GM18951 (cell line): Measurements from ENCODE around the gene NAALADL2.
"Not testable (repeated sequence)": the region's sequence is repeated elsewhere in the genome, so short reads cannot be mapped to it uniquely, and the experiment has no call there.

Experiments
- POLR2A ChIP-seq: IDR thresholded peaks from 4 replicates; pipeline ENCODE4 v1.6.1; 2011; ENCODE audit warnings: mild to moderate bottlenecking; ENCODE audit not compliant: insufficient read length, insufficient read depth; ENCODE audit errors: extremely low read depth
- in situ Hi-C: fragments of 300-500 bp; cut with MboI; formaldehyde crosslinking; loops from one replicate; pipeline ENCODE4 v1.12.0; 2022; ENCODE audit warnings: low sequenced_read_pairs, mixed read lengths, inconsistent platforms; ENCODE audit not compliant: unreplicated experiment

The NAALADL2 gene

DNA sequence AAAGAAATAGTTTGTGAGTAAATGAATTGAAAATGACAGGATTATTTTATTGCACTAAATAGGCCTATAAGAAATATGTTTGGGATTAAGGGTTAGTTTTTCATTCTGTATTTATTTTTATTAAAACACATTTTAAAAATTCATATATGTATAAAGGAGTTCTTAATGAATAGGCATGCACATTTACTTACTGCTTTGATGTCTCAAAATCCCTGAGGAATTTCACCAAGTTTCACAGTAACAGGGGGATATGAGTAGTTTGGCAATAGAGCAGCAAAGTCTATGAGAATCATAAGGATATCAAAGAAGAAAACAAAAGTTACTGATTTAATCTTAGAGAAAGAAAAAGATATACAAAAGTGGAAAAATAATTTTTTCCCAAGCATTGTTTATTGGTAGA is 411.7 kb downstream of the NAALADL2 start:
- no peak for TF ChIP-seq POLR2A
- in situ Hi-C loops = no loop called here

DNA sequence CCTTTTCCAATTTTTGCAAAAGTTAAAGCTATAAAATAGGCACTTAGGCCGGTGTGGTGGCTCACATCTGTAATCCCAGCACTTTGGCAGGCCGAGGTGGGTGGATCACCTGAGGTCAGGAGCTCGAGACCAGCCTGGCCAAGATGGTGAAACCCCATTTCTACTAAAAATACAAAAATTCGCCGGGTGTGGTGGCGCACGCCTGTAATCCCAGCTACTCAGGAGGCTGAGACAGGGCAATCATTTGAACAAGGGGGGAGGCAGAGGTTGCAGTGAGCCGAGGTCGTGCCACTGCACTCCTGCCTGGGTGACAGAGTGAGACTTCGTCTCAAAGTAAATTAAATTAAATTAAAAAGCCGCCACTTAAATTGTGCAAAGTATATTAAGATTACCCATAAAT is 412.3 kb downstream of the NAALADL2 start:
- in situ Hi-C loops = not testable (repeated sequence)

DNA sequence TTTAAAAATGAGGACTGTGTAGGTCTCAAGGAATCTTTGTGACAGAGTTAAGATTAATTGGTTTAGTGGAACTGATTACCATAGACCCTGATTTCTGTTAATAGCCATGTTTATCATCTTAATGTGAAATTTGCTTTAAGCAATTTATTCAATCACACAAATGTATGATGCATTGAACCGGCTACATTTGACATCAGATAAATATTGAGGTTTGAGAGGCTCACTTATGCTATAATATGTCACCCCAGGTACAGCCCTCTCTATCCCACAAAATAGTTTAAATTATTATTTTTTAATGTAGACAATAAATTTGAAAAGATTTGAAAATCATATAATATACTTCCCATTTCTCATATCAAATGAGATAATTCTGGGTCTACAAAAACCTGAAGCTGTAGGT is 413.3 kb downstream of the NAALADL2 start:
- in situ Hi-C loops = no loop called here
- no peak for TF ChIP-seq POLR2A

DNA sequence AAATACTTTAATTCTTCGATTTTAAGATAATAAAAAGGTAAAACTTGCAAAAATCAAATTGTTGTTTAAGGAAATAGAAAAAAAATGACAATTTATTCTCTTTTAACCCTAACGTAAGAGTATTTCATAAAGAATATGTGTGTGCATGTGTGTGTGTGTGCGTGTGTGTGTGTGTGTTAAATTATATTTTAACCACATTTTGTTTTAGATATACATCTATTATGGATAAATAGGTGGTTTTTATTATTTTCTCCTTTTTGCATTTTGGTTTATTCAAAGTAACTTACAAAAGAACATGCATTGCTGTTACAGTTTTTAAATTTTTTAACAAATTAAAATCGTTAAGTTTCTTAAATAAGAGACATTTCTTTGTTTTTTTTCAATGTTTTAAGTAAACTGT is 414.4 kb downstream of the NAALADL2 start:
- in situ Hi-C loops = no loop called here
- TF ChIP-seq POLR2A = no peak

DNA sequence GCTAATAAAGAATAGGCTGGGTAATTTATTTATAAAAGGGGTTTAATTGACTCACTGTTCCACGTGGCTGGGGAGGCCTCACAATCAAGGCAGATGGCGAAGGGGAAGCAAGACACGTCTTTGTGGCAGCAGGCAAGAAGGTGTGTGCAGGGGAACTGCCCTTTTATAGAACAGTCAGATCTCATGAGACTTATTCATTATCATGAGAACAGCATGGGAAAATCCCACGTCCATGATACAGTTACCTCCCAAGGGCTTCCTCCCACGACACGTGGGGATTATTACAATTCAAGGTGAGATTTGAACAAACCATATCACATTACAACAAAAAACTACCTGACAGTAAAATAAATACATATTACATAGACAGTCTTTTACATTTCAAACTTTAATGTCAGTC is 414.9 kb downstream of the NAALADL2 start:
- TF ChIP-seq POLR2A = peak; percentile 65
- in situ Hi-C loops = no loop called here

DNA sequence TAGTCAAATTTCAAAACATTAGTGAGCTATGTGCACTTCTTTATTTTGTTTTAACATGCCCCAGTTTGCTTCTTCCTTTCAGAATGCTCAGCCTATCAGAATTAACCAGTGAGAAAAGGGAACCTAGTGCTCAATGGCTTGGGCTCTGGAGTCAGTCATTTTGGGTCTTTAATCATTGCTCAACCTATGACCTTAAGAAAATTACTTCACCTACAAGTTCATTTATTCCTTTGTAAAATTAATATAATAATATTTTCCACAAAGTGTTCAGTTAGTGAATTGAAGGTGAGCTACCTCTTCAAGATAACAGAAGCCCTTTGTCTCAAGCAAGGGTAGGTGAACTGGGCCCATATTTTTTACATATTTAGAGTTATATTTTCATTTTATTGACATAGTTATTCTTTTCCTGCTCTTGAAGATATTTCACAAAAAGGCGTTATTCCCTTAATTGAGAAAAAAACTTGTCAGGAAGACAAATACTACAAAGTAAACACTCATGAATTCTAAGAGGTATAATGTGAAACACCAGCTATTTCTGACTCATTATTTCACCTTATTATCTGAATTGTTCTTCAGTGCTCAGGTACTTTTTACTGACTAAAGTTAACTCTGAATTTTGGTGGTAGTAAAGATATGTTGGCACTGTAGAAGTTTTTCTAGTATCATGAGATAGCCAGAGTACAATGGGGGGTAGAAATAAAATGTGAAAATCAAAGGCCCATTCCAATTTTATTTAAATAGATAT is 415.5 kb downstream of the NAALADL2 start:
- in situ Hi-C loops = no loop called here
- TF ChIP-seq POLR2A = no peak

DNA sequence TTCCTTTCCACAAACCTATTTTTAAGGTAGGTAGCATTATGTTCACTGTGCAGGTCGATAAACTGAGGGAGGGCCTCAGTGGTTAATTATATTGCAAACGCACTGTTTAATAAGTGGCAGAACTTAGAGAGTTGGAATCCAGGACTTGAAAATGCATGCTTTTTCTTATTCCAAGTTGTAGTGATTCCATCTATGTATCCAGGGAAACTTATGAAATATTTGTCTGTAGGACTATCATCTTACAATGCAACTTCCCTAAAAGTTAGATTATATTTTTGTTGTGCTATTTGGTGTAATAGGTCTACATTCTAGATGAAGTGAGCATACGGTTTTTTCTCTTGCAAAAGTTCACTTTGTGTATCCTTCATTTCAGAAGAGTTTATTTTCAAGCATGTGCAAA is 419.5 kb downstream of the NAALADL2 start:
- in situ Hi-C loops = no loop called here
- no peak for TF ChIP-seq POLR2A

DNA sequence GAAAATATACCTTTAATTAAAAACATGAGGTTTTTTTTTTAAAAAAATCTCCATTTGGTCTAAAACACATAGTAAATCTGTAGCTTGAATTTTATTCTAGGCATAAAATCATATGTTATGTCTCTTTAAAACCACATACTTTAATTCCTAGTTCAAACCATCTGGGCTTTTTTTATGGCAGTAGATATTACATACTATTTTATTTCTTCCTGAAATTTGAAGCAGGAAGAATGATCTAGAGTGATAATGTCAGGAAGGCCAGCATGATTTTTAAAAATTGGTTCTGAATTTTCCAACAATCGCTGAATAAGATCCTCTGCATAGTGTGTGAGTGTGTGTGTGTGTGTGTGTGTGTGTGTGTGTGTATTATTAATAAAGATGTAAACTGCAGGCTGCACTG is 420.3 kb downstream of the NAALADL2 start:
- in situ Hi-C loops = no loop called here

DNA sequence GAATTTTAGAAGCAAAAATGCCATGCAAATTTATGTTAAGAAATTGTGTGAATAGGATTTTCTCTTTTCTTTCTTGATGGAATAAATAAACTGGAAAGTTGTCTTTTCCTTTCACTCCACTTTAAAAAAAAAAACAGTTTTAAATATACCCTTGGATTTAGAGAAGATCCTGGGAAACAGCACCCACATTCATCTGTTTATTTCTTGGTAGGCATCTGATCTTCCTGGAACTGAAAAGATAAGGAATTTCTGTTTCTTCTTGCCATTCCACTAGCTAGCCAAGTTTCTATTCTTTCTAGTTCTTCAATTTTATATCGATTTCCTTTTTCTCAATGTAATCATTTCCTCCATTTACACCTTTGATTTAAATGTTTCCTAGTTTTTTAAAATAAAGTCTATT is 420.8 kb downstream of the NAALADL2 start:
- in situ Hi-C loops = no loop called here
- no peak for TF ChIP-seq POLR2A

More for the DNA sequence above, 420.3 kb downstream of the NAALADL2 start:
- no peak for TF ChIP-seq POLR2A

DNA sequence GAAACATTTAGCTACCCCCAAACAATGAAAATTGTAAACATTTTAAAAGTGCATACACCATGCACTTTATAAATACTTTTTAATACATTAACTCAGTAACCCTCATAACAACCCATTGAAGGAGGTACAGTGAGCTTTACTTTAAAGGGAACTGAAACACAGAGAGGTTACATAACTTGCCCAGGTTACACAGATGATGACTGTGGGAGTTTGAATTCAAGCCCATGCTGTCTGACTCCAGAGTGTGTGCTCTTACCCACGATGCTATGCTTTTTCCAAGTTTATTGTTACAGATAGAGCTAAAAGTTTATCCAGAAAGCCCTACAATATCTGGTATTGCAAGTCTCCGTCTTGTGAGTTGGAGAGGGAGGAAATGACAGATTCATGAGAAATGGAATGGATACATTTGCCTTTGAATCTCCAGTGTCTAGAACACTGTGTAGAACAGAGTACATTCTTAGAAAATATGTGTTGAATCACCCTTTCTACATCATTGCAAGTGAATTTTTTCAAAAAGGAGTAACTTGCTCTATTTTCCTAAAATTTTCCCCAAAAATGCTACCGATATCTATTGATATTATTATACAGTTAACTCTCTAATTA is 428.3 kb downstream of the NAALADL2 start:
- in situ Hi-C loops = no loop called here
- no peak for TF ChIP-seq POLR2A

DNA sequence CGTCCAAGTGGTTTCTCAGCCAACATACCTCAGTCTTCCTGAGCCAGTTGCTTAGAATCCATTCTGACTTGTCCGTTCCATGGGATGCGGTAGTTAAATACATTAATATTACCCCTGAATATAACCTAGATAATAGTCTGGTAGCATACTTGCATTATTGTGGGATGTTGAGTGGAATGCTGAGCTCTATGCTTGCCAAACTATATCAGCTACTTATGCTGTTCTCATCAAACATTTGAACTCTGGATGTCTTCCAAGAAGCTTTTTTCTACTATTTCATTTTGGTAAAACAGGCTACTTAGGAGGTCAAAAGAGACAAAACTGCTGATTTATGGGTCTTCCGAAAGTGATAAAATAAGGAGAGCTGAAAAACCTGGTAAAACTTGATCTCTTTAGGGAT is 429.5 kb downstream of the NAALADL2 start:
- in situ Hi-C loops = no loop called here
- no peak for TF ChIP-seq POLR2A

DNA sequence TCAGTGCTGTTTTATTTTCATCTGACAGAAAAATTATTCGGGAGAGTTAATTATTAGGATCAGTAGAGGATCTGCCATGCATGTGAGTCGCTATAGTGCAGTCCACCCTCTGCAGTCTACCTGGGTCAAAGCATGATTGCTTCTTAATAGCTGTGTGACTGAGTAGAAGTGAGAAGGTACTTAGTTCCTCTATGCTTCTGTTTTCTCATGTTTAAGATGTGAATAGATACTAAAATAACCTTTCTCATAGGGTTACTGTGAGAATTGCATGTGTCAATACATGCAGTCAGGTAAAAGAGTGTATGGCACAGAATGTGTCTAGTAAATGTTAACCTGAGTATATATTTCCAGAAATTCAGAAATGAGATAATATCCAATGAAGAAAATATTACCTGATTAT is 435.7 kb downstream of the NAALADL2 start:
- TF ChIP-seq POLR2A = no peak
- in situ Hi-C loops = no loop called here

DNA sequence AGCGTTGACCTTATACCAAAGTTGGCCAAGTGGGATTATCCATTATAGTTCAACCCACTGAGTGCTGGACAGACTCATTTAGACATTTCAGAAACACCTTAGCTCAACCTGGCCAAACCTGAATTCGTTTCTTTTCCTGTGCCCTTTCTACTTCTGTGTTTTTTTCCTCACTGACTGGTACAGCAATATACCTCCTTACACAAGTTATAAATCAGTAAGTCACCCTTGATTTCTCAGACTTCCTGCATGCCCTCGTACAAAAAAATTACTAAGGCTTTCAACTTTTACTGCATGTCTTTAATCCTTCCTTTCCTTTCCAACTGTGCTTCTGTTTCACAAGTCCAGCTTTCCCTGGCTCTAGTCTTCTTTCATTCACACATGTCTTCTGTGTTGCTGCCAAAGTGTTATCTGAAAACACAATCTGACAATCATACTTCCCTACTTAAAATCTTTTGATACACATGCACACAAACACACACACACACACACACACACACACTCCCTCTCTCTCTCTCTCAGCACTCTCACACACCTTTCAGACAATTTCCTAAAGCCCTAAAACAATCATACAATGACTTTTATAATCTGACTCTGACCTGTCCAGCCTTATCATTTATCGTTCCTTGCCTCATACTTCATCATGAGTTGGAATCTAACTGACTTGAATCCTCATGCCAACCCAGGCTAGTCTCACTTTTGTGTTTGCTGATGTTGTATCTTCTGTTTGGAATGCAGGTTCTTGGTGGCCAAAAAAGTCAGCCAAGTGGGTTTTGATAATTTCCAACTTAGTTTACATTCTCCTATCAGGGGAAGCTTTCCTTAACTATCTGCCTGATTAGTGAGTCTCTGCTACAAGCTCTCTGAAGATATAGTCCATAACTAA is 436.4 kb downstream of the NAALADL2 start:
- in situ Hi-C loops = no loop called here
- no peak for TF ChIP-seq POLR2A

DNA sequence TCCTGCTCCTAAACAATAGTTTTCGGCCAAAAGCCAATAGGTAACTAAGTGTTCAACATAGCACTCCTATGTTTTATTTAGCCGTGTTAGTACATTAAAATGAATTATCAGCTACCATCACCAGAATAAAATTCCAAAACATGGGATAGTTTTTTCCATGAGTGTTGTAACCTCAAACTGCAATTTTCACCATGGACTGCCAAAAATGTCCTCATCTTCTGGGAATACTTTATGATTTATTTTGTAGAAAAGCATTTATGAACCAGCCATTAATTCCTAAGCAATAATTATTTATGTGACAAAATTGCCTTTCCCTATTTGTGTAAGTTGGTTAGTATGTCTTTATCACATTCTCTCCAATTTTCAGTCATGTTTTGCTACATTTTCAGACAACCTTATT is 438.1 kb downstream of the NAALADL2 start:
- in situ Hi-C loops = no loop called here
- TF ChIP-seq POLR2A = no peak

DNA sequence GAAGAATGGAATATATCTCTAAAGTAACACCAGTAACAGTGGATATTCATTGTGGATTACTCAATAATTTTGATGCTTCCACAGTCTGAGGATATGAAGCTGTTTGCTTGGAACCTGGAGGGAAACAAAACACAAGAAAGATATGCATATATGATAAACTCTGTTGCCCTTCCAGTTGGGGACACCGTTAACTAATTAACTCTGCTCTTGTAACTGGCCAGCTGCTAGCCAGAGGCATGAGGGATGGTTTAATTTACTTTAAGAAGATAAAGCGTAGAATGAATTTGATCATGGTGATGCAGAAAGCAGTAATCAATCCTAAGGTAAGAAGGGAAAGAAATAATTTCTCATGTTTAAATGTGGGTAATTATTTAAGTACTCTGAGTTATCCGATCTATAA is 442.6 kb downstream of the NAALADL2 start:
- in situ Hi-C loops = no loop called here
- TF ChIP-seq POLR2A = no peak
